Inflammatory macrophage (primary cell): ENCODE results near the gene NAA20.

Experiments
- DNase-seq, 2 donors: peaks; one replicate each; pipeline ENCODE4 v3.0.0-alpha.2; 2020 to 2022
- total RNA-seq, 18 experiments: gene quantifications; one replicate each; lab custom pipeline; 2026; ENCODE audit warnings: mixed read lengths in 6 of 18, inconsistent platforms in 2 of 18; lab: John Stamatoyannopoulos, UW

Gene NAA20
- total RNA-seq = 28.3 to 93.5 (median 57.1) reads per million in 18 experiments

DNA sequence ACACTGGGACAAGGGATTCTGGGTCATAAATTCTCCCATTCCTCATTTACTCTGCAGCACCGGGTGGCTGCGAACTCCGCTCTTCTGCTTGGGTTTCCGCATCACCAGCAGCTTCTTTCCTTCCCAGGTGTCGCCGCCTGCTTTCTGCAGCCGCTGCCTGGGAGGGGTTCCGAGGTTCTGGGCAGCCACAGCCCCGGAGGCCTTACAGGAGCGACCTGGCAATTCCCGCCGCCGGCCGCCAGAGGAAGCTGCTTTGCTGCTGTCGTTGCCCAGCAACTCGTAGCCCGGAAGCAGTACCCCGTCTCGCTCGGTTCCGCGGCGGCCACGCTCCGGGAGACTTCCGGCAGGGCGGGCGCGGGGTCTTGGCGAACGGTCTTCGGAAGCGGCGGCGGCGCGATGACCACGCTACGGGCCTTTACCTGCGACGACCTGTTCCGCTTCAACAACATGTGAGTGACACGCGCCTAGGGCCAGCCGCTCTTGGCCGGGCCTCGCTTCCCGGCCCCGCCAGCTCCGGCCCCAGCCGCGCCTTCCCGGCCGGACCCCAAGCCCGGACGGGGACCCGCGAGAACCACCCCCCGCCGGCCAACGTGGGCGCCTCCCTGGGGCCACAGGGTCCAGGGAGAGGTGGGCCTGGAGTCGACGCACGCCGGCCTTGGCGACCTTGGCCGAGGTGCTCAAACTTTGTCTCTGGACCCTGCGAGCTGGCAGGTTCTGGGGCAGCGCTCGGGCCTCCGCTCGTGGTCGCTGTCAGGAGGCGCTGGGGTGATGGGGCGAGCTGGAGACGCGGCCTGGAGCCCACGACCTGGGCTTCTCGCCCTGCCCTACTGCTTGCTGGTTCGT is at the start of gene NAA20:
NAA20 (plus strand) TSS at position 362 of the 843 bp plus-strand sequence; CDS start at position 397, 35 bp downstream.
- DNase-seq = peak; percentile 85 to 92

DNA sequence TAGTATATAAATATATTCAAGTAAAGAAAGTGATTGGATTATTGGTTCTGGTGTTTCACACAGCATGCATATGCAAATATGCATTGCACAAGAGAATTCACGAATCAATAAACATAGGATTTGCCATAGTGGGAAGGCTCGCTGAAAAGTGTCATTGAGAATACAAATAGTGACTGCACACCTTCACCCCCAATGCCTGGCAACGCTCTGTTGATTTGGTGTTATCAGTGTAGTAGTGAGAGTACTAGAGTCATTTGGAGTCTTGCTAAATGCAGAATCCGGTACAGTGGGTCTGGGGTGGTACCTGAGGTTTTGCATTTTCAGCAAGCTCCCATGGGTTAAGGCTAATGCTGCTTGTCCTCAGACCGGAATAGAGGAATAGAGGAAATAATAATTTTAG is 49.7 kb upstream of the NAA20 start:
- DNase-seq = no peak

GRCh38 chr20:19968028-19968427 is 49.1 kb upstream of the NAA20 start:
- DNase-seq = no peak

GRCh38 chr20:19968466-19969073 is 48.6 kb upstream of the NAA20 start:
- no peak for DNase-seq

- no peak for DNase-seq
These were observed 48.1 kb upstream of the NAA20 start for GRCh38 chr20:19969106-19969505.

DNA sequence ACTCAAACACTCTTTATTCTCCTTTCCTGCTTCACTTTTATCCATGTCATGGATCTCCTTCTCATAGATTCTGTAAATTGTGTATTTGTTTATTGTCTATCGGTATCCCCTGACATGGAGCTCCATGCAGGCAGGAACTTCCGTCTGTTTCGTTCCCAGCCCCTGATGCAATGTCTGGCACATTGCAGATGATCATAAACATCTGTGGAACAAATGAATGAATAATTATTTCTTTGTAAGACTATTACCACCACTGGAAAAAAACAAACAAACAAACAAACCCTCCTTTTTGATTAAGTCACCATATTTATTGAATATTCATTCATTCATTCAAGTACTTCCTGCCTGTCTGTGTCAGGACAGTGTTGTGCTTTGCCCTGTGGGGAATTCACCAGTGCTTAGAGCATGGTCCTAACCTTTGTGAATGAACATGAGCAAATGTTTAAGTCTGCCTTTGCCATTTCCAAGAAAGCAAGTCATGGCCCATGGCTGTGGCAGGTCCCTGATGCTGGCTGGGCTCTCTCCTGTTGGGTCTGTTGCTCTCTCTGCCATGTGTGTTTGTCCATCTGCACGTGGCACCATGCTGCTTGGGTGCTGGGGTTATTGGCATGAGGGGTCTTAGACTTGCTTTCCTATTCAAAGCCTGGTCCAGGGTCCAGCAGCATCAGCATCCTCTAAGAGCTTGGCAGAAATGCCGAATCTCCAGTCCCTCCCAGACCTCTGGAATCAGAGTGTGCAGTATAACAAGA is 47.5 kb upstream of the NAA20 start:
- DNase-seq = no peak

GRCh38 chr20:19970256-19970765 is 46.9 kb upstream of the NAA20 start:
- DNase-seq = no peak

- peak; percentile 34 to 50 for DNase-seq
These were observed 46.0 kb upstream of the NAA20 start for GRCh38 chr20:19971116-19971515.

DNA sequence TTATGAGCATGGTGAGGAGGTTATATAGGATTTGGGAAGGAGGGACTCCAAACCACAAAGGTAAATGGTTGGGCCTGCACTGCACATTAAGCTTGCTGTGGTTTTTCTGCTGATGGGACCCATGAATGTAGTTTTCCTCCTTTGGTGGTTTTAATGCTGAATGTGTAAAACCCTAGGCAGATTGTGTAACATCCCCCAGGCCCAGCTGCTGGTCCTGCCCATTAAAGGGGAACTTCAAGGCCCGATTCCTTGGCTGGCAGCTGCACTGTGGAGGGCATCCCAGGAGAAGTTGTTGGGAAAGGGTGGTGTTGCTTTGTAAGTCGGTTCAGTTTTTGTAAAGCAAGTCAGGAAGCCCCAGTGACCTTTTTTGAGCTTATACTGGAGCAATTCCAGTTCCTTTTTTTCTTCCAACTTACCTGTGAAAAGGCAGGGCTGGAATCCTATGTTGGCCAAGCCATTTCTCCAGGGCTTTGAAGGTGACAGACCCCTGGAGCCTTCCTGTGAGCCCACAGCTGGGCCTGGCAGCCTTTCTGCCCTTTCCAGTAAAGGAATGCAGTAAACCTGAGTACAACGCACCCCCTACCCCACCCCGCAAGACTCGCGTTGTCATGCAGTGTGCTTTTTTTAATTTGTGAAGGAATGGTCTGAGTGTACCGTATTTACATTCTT is 43.1 kb upstream of the NAA20 start:
- peak; percentile 87 to 89 for DNase-seq

DNA sequence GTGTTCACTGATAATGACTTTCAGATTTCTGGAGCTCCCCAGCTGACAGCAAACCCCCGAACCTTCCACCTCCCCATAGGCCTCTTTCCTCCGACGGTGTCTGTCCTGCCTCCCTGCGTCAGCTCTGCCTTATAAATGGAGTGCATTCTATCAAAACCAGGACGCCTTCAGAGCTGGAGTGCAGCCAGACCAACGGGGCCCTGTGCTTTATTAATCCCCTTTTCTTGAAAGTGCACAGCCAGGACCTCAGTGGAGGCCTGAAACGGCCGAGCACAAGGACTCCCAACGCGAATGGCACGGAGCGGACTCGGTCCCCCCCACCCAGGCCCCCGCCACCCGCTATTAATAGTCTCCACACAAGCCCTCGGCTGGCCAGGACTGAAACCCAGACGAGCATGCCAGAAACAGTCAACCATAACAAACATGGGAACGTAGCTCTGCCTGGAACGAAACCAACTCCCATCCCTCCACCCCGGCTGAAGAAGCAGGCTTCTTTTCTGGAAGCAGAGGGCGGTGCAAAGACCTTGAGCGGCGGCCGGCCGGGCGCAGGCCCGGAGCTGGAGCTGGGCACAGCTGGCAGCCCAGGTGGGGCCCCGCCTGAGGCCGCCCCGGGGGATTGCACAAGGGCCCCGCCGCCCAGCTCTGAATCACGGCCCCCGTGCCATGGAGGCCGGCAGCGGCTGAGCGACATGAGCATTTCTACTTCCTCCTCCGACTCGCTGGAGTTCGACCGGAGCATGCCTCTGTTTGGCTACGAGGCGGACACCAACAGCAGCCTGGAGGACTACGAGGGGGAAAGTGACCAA is 42.3 kb upstream of the NAA20 start:
- peak; percentile 90 to 92 for DNase-seq

GRCh38 chr20:19975436-19975799 is 41.7 kb upstream of the NAA20 start:
- DNase-seq = no peak

- DNase-seq = no peak
These were observed 41.3 kb upstream of the NAA20 start for GRCh38 chr20:19975901-19976300.

- peak; percentile 30 to 61 for DNase-seq
These were observed 40.4 kb upstream of the NAA20 start for GRCh38 chr20:19976595-19977372.

DNA sequence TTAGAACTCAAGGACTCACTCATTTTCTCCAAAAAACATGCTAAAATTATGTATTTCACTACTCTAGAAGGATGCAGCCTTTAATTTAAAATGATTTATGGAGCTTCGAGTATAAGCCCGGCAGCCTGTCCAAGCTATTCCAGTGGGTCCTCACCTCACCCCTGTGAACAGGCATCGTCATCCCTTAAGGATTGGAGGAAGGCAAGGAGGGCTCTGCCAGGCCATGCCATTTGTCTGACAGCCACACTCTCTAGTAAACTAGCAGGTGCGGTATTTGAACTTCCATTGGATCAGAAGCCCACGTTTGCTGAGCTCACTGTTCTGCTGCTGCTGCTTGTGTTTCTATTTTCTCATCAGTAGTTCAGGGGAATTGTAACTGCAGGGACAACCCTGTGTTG is 39.8 kb upstream of the NAA20 start:
- no peak for DNase-seq

GRCh38 chr20:19978511-19979210 is 38.5 kb upstream of the NAA20 start:
- peak; percentile 76 to 88 for DNase-seq

- no peak for DNase-seq
These were observed 36.1 kb upstream of the NAA20 start for GRCh38 chr20:19981031-19981451.

DNA sequence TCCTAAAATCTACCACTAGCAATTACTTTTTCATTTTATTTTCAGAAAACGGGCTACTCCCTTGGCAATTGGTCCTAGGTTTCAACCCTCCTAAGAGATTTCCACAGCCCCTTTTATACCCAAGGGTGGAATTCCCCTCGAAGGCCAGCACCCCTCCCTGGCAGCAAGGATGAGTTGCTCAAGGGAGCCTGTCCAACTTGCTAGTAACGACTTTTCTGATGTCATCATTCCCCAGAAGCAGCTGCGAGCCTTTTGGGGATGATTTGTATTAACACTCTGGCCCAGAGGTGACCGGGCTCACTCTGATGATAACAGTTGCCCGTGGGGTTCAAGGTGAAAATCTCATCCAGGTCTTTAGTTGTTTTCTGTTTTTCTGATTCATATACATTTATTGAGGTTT is 30.7 kb upstream of the NAA20 start:
- DNase-seq = peak in 1 of 2 donors; percentile 41

DNA sequence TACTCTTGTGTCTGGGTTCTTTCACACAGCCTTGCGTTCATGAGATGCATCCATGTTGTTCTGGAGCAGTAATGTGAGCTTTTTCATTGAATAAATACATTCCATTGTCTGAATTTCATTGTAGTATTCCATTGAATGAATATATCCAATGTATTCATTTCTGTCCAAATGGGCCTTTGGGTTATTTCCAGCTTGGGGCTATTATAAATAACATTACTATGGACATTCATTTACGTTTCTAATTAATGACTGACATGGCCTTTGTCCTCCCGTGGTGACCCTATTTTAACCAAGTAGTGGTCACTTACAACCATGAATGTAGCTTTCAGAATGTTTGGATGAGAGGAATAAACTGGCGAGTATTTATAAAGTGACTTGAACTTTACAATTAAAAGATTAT is 30.1 kb upstream of the NAA20 start:
- no peak for DNase-seq

GRCh38 chr20:19990850-19991249 is 26.3 kb upstream of the NAA20 start:
- no peak for DNase-seq

- DNase-seq = no peak
These were observed 25.9 kb upstream of the NAA20 start for GRCh38 chr20:19991308-19991707.
